HG02885 (cell line): ENCODE measurements around the gene PFN3.
A peak's percentile ranks its signal among the peaks of the same experiment; 100 is the strongest.

Source experiments
- ATAC-seq: cut with Tn5 transposase; IDR thresholded peaks from one replicate; pipeline ENCODE4 v1.9.1; 2021; ENCODE audit warnings: mild to moderate bottlenecking; ENCODE audit not compliant: unreplicated experiment, poor library complexity

PFN3 gene

DNA sequence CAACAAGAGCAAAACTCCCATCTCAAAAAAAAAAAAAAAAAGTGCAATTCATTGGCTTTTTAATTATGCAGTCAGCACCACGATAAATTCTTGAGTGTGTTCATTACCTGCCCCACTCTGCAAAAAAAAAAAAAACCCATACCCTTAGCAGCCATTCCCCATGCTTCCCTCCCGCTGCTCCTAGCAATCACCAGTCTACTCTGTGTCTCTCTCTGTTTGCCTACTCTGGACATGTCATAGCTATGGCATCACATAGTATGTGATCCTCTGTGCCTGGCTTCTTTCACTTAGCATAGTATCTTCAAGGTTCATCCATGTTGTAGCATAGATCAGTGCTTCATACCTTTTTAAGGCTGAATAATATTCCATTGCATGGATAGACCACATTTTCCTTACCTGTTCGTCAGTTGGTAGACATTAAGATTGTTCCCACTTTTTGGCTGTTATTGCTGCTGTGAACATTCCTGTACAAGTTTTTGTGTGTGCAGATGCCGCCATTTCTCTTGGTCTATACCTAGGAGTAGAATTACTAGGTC lies 39.1 kb upstream of the PFN3 start:
- no peak for ATAC-seq

DNA sequence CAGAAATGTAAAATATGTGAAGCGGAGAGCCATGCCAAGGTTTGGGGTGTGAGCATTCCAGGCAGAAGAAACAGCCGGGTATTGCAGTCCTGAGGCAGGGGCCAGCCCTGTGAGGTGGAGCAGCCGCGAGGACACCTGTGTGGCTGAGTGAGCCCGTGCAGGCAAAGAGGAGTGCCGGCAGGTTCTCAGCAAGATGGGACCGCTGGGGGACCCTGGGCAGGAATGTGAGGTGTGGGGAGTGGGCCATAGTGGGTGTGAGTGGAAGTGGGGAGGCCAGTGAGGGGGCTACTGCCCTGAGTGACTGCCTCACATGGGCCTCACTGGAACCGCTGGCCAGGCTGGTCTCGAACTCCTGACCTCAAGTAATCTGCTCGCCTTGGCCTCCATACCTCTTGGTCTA lies 38.0 kb upstream of the PFN3 start:
- ATAC-seq: no peak

DNA sequence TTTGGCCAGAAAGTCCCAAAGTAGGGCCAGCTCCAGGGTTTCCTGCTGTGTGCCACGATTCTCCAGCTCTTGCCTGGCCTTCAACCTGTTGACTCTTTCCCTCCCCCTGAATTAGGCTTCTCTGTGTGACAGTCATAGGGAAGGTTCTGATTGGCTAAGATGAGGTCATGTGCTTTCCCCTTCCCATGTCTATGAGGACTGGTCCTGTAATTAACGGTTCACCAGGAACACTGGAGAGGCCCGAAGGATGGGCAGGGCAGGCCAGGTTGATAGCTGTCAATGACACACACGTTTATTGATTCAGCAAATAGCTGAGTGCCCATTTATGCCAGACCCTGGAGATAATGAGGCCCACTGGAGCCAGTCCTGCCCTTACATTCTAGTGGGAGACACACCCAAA lies 37.2 kb upstream of the PFN3 start:
- ATAC-seq: no peak

GRCh38 chr5:177435847-177436536 lies 35.5 kb upstream of the PFN3 start:
- ATAC-seq: no peak

DNA sequence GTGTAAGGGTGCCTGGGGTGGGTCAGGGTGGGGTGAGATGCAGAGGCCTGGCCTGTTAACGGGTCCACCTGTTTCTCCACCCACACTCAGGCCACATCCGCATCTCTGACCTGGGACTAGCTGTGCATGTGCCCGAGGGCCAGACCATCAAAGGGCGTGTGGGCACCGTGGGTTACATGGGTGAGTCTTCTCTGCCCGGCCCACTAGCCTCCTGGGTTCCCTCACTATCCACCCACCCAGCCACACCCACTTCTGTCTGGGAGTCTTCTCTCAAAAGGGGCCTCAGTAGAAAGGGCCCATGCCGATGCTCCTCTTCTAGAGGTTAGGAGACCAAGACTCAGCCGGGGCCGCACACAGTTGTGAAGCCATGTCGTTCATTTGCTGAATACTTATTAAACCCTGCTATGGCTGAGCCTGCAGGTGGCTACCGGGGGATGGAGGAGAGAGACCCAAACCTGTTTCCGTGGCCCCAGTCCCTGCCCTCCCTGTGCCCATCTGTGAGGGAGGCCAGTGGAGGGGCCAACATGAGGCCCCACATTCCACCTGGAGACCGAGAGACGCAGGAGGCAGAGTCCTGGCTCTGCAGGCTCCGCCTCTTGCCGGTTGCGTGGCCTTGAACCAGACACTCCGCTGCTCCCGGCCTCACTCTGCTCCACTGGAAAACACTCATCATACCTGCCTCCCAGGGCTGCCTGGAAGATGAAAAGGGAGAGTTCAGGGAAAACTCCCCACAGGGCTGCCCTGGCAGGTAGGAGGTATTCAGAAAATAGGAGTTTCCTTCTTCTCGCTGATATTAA lies 34.7 kb upstream of the PFN3 start:
- no peak for ATAC-seq

GRCh38 chr5:177434437-177434836 lies 34.0 kb upstream of the PFN3 start:
- no peak for ATAC-seq

GRCh38 chr5:177433658-177434217 lies 33.3 kb upstream of the PFN3 start:
- ATAC-seq: no peak

GRCh38 chr5:177432839-177433657 lies 32.6 kb upstream of the PFN3 start:
- no peak for ATAC-seq

DNA sequence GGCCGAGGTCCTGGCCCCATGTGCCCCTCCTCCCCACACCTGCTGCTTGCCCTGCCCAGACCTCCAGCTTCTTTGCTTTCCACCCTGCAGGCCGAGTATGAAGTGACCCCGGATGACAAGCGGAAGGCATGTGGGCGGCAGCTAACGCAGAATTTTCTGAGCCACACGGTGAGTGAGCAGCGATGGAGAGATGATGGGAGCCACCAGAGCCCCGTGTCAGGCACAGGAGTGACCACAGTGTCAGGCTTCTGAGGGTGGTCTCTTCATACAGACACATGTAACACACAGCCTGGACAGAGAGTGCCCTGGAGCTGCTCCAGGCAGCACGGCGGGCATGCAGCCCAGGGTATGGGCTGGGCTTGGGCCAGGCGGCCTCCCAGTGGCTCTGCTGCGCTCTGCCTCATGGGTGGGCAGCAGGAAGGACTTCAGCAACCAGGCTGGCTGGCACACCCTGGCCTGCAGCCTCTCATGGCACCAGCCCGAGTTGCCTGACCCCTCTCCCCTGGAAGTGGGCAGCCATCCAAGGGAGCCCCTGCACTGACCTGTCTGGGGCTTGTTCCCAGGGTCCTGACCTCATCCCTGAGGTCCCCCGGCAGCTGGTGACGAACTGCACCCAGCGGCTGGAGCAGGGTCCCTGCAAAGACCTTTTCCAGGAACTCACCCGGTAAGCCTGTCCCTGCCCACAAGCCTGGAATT lies 31.8 kb upstream of the PFN3 start:
- ATAC-seq: no peak

DNA sequence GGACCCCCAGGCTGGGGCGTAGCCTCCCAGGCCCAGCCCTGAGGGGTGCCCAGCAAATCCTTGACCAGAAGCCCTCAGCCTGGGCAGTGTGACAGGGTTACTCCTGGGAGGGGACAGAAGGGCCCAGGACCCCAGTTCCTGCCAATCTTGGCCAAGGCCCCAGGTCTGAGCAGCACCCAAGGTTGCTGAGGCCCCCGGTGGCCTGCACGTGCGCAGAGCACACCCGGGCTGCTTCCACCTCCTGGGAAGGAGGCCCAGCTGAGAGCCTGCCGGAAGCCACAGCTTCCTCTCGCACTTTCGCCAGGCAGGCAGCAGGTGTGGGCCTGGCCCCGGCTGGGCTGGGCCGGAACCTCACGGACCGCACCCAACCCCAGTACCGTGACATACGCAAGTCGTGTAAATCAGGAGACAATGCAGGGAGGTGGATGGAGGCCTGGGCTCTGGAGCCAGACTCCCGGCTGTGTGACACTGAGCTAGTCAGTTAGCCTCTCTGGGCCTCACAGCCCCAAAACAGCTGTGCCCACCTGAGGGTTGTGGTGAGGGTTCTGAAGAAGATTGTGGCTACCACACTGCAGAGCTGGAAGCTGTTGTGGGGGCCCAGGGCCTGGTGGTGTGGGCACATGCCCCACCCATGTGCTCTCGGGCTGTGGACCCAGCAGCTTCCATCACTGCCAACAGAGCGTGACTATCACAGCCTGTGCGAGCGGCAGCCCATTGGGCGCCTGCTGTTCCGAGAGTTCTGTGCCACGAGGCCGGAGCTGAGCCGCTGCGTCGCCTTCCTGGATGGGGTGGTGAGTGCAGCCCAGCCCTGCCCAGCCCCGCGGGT lies 31.1 kb upstream of the PFN3 start:
- ATAC-seq: peak; percentile 41

- ATAC-seq: no peak
These were observed 30.5 kb upstream of the PFN3 start for GRCh38 chr5:177430972-177431316.

DNA sequence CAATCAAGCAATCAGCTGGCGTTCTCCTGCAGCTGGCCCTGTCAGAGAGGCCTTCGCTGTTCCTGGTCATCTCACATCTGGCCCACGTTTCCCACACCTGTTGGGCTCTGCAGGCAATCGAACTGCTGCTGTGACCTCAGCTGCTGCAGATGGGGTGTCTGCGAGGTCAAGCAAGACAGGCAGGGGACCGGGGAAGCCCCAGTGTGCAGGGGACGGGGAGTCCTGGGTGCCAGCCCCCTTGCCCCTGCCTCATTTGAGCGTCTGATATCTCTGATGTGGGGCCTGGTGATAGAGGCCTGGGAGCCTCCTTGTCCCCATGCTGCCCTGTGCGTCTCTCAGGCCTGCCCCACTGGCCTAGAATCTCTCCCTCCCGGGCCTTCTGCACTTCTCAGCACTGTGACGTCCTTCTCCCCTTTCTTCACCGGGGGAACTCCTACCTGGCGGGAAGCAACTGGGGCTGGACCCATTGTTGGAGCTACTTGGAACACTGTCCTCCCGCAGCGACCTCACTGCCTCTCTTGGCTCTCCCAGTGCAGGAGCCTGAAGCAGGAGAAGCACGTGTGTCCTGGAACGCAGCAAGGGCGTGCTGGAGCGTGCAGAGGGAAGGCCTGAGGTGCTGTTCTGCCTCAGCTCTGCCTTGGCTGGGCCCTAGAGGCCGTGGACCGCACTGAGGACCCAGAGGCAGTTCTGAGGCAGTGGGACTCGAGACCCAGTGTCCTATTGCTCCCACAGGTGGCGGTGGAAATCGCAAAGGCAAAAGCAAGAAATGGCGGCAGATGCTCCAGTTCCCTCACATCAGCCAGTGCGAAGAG lies 29.9 kb upstream of the PFN3 start:
- no peak for ATAC-seq

- no peak for ATAC-seq
These were observed 29.0 kb upstream of the PFN3 start for GRCh38 chr5:177429248-177430040.

DNA sequence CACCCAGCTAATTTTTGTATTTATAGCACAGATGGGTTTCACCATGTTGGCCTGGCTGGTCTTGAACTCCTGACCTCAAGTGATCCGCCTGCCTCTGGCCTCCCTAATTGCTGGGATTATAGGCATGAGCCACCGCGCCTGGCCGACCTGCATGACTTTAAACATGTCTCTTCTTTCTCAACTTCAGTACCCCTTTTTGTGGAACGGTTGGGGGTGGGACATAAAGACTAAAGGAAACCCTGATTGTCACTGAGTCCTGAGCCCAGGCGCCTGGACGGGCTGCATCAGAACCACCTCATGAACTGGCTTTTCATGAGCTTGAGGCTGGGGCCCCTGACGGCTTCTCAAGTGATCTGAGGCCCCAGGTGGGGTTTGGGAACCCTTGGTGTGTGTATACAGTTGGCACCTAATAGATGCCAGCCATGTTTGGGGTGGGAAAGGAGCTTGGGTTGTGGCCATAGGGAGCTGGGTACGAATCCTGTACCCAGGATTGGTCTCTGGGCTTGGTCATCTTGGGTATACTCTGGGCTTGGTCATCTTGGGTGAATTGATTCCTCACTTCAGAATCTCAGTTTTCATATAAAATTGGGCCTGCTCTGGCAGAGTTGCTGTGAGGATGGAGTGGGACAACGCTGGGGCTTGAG lies 28.2 kb upstream of the PFN3 start:
- no peak for ATAC-seq

DNA sequence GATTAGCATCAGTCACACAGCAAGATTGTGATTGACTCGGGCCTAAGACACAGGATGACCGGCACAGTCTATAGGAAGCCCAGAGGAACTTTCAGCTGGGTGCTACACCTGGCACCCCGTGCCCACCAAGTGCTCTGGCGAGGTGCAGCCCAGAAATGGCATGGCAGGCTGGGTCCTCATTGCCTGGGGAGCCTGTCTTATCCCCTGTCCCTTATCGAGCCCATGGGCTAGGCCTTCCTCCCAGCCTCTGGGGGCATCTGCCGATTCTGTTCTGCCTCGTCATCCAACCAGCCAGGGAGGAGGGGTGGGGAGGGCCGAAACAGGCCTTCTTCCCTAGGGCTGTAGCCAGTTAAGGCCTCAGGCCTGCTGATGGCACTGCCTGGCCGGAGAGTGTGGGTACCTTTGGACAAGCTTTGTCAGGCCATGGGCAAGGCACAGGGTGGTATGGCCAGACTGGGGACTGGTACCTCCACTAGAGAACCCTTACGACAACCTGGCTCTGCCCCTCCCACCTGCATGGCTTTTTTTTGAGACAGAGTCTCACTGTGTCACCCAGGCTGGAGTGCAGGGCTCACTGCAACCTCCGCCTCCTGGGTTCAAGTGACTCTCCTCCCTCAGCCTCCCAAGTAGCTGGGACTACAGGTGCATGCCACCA lies 27.6 kb upstream of the PFN3 start:
- no peak for ATAC-seq

DNA sequence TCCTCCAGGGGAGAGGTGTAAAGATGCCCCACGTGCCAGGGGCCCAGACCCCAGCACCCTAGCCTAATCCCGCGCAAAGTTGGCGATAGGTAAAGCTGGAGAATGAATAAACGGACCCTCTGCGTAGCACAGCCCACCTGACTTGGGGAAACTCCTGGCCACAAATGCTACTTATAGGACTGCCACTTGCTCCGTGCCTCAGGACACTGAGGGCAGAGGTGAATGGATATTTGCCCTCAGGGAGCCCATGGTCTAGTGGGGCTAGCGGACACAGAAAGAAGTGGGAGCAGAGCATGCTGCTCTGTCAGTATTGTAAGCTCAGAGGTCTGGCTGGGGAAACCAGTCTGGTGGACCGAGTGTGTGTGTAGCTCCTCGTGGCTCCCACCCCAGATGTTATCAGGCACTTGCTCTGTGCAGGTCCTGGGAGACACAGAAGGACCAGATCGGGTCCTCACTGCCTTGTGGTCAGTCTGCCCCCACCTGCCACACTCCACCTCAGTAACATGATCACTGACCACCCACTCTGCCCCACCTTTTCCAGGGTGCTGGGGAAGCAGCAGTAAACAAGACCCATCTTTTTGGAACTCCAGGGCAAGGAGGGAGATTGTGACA lies 26.9 kb upstream of the PFN3 start:
- no peak for ATAC-seq
